Ishikawa (cell line): ENCODE results near the gene LRGUK.

Experiments used
- CEBPB ChIP-seq: IDR thresholded peaks from 2 replicates; pipeline ENCODE4 v1.6.1; 2012
- CREB1 ChIP-seq: IDR thresholded peaks from 2 replicates; pipeline ENCODE4 v1.6.1; 2012; ENCODE audit warnings: low read depth
- EGR1 ChIP-seq: IDR thresholded peaks from 2 replicates; pipeline ENCODE4 v1.6.1; 2012
- EP300 ChIP-seq: IDR thresholded peaks from 2 replicates; pipeline ENCODE4 v1.6.1; 2012; ENCODE audit warnings: borderline replicate concordance
- FOXM1 ChIP-seq: IDR thresholded peaks from 2 replicates; pipeline ENCODE4 v1.6.1; 2012; ENCODE audit warnings: low read depth, borderline replicate concordance
- MAX ChIP-seq: IDR thresholded peaks from 2 replicates; pipeline ENCODE4 v1.6.1; 2012
- NFIC ChIP-seq: IDR thresholded peaks from 2 replicates; pipeline ENCODE4 v1.6.1; 2012
- RAD21 ChIP-seq: IDR thresholded peaks from 2 replicates; pipeline ENCODE4 v1.6.1; 2012; ENCODE audit warnings: low read depth
- REST ChIP-seq: IDR thresholded peaks from 2 replicates; pipeline ENCODE4 v1.6.1; 2012; ENCODE audit warnings: low read depth, mild to moderate bottlenecking
- TAF1 ChIP-seq: IDR thresholded peaks from 2 replicates; pipeline ENCODE4 v1.6.1; 2012; ENCODE audit warnings: low read depth, mild to moderate bottlenecking
- TCF12 ChIP-seq: IDR thresholded peaks from 2 replicates; pipeline ENCODE4 v1.6.1; 2012; ENCODE audit warnings: low read depth
- TEAD4 ChIP-seq: IDR thresholded peaks from 2 replicates; pipeline ENCODE4 v1.6.1; 2012
- USF1 ChIP-seq: IDR thresholded peaks from 2 replicates; pipeline ENCODE4 v1.6.1; 2012
- YY1 ChIP-seq: IDR thresholded peaks from 2 replicates; pipeline ENCODE4 v1.6.1; 2012; ENCODE audit warnings: low read depth
- ZBTB7A ChIP-seq: IDR thresholded peaks from 2 replicates; pipeline ENCODE4 v1.6.1; 2012; ENCODE audit warnings: low read depth

Gene LRGUK

GRCh38 chr7:134210976-134211663, 84.0 kb downstream of the LRGUK start:
- TF ChIP-seq NFIC (no peak), TCF12 (no peak), FOXM1 (no peak), YY1 (no peak), EP300 (no peak), TEAD4 (no peak), CEBPB (no peak), USF1 (no peak), RAD21 (no peak), REST (no peak), EGR1 (no peak)

- TF ChIP-seq MAX (no peak), NFIC (no peak), EGR1 (no peak), YY1 (no peak), TEAD4 (no peak), TAF1 (no peak), FOXM1 (no peak), TCF12 (no peak), USF1 (no peak), RAD21 (no peak), EP300 (no peak), CEBPB (no peak), ZBTB7A (no peak), REST (no peak), CREB1 (no peak)
These were observed 84.7 kb downstream of the LRGUK start for GRCh38 chr7:134211817-134212216.

GRCh38 chr7:134212576-134213546, 85.7 kb downstream of the LRGUK start:
- TF ChIP-seq REST: no peak
- no peak for TF ChIP-seq EP300
- no peak for TF ChIP-seq NFIC
- no peak for TF ChIP-seq CREB1
- TF ChIP-seq ZBTB7A: no peak
- TF ChIP-seq TAF1: no peak
- TF ChIP-seq RAD21: no peak
- no peak for TF ChIP-seq CEBPB
- TF ChIP-seq USF1: no peak
- no peak for TF ChIP-seq FOXM1
- TF ChIP-seq TCF12: no peak
- no peak for TF ChIP-seq YY1
- TF ChIP-seq TEAD4: no peak
- no peak for TF ChIP-seq MAX
- no peak for TF ChIP-seq EGR1
